IPS-18c (cell line): ENCODE data around the gene ATF4.

Experiments
- H3K4me3 ChIP-seq: 2 replicates; pipeline ENCODE4 v1.7.0; 2013; ENCODE audit warnings: low read depth, mild to moderate bottlenecking, low read length, moderate library complexity; ENCODE audit not compliant: insufficient read depth
- H3K9me3 ChIP-seq: one replicate; pipeline ENCODE4 v1.6.1; 2013; ENCODE audit warnings: mild to moderate bottlenecking, low read length, moderate library complexity; ENCODE audit not compliant: control insufficient read depth, insufficient read depth

ATF4 gene

GRCh38 chr22:39560127-39560526 is 39.8 kb downstream of the ATF4 start:
- Histone ChIP-seq H3K4me3 (no peak overlapping the region), H3K9me3 (no peaks in the 10 kb centered on the region)

GRCh38 chr22:39562839-39563489 is 42.6 kb downstream of the ATF4 start:
- Histone ChIP-seq H3K4me3 (no peak overlapping the region), H3K9me3 (no peaks in the 10 kb centered on the region)

GRCh38 chr22:39563571-39564428 is 43.4 kb downstream of the ATF4 start:
- Histone ChIP-seq H3K4me3 (no peak overlapping the region), H3K9me3 (no peaks in the 10 kb centered on the region)

GRCh38 chr22:39565414-39565944 is 45.1 kb downstream of the ATF4 start:
- Histone ChIP-seq H3K9me3 (no peaks in the 10 kb centered on the region), H3K4me3 (no peak overlapping the region)

- Histone ChIP-seq H3K4me3 (no peak overlapping the region), H3K9me3 (no peaks in the 10 kb centered on the region)
These were observed 47.0 kb downstream of the ATF4 start for GRCh38 chr22:39567135-39567946.

GRCh38 chr22:39568278-39568981 is 48.1 kb downstream of the ATF4 start:
- Histone ChIP-seq H3K4me3 (no peak overlapping the region), H3K9me3 (no peaks in the 10 kb centered on the region)

- no peaks in the 10 kb centered on the region for H3K9me3 ChIP-seq
These were observed 48.7 kb downstream of the ATF4 start for GRCh38 chr22:39569066-39569465.

GRCh38 chr22:39570226-39570625 is 49.9 kb downstream of the ATF4 start:
- Histone ChIP-seq H3K4me3 (no peak overlapping the region), H3K9me3 (no peaks in the 10 kb centered on the region)

More at GRCh38 chr22:39569066-39569465, 48.7 kb downstream of the ATF4 start:
- H3K4me3 ChIP-seq, result no peak overlapping the region

GRCh38 chr22:39570665-39571064 is 50.3 kb downstream of the ATF4 start, which contains the start of gene CACNA1I:
Gene CACNA1I (plus strand): TSS chr22:39570753. CDS start chr22:39570753, 0 bp downstream.
- no peaks in the 10 kb centered on the region for H3K9me3 ChIP-seq

GRCh38 chr22:39571538-39571937 is 51.2 kb downstream of the ATF4 start:
- H3K9me3 ChIP-seq, result no peaks in the 10 kb centered on the region
- no peak overlapping the region for H3K4me3 ChIP-seq

More at GRCh38 chr22:39570665-39571064, 50.3 kb downstream of the ATF4 start, which contains the start of gene CACNA1I:
- H3K4me3 ChIP-seq, result no peak within 1 kb of the TSS
